ENCODE results near the gene SERPINA3. TPM values are rescaled to one million over a fixed set of nuclear protein-coding genes. Genes with fewer than 3 reads are reported as not detected.
"Not testable (repeated sequence)": the region's sequence is repeated elsewhere in the genome, so short reads cannot be mapped to it uniquely, and the experiment has no call there.

The SERPINA3 gene
- total RNA-seq, 2 experiments from 2014 or later: not detected

- no peak for ATAC-seq
- no peak for DNase-seq
These were observed 37.9 kb upstream of the SERPINA3 start for GRCh38 chr14:94574336-94574735.

GRCh38 chr14:94575730-94576585 is 36.2 kb upstream of the SERPINA3 start:
- no peak overlapping the region for H3K4me3 Mint-ChIP-seq
- ATAC-seq: no peak
- no peaks in the 10 kb centered on the region for H3K4me1 Mint-ChIP-seq (ENCODE audit: low read depth)
- ChIA-PET POLR2A (no interaction called here), CTCF (no interaction called here)
- no peaks in the 10 kb centered on the region for H3K36me3 Mint-ChIP-seq (ENCODE audit: low read depth)
- DNase-seq: no peak
- H3K27me3 Mint-ChIP-seq (ENCODE audit: low read depth): no peaks in the 10 kb centered on the region
- H3K9me3 Mint-ChIP-seq (ENCODE audit: insufficient read depth): no peaks in the 10 kb centered on the region
- H3K27ac Mint-ChIP-seq: no peak overlapping the region

More at GRCh38 chr14:94574336-94574735, 37.9 kb upstream of the SERPINA3 start:
- no peaks in the 10 kb centered on the region for H3K36me3 Mint-ChIP-seq (ENCODE audit: low read depth)
- H3K4me1 Mint-ChIP-seq (ENCODE audit: low read depth): no peaks in the 10 kb centered on the region
- no peaks in the 10 kb centered on the region for H3K27me3 Mint-ChIP-seq (ENCODE audit: low read depth)
- no peak overlapping the region for H3K27ac Mint-ChIP-seq
- ChIA-PET POLR2A (no interaction called here), CTCF (interaction anchor here (1.1 kb wide), 1 partner anchor 26 kb away, joined by 3 read pairs; no protein-coding TSS in a partner anchor)
- H3K9me3 Mint-ChIP-seq (ENCODE audit: insufficient read depth): no peaks in the 10 kb centered on the region
- no peak overlapping the region for H3K4me3 Mint-ChIP-seq

- H3K4me1 Mint-ChIP-seq (ENCODE audit: low read depth); DNase-seq; H3K27ac Mint-ChIP-seq; H3K36me3 Mint-ChIP-seq (ENCODE audit: low read depth); POLR2A ChIA-PET; ATAC-seq; H3K9me3 Mint-ChIP-seq (ENCODE audit: insufficient read depth); CTCF ChIA-PET; H3K27me3 Mint-ChIP-seq (ENCODE audit: low read depth); H3K4me3 Mint-ChIP-seq: not testable (repeated sequence)
These were observed 34.7 kb upstream of the SERPINA3 start for GRCh38 chr14:94577472-94577871.

- ChIA-PET POLR2A (no interaction called here), CTCF (no interaction called here)
- Mint-ChIP-seq H3K4me3 (no peak overlapping the region), H3K36me3 (ENCODE audit: low read depth) (no peaks in the 10 kb centered on the region), H3K4me1 (ENCODE audit: low read depth) (no peaks in the 10 kb centered on the region), H3K27ac (no peak overlapping the region), H3K27me3 (ENCODE audit: low read depth) (peaks cover 2% of the 10 kb centered on the region), H3K9me3 (ENCODE audit: insufficient read depth) (no peaks in the 10 kb centered on the region)
- ATAC-seq (no peak), DNase-seq (no peak)
These were observed 33.5 kb upstream of the SERPINA3 start for GRCh38 chr14:94578712-94579111.

- H3K27me3 Mint-ChIP-seq (ENCODE audit: low read depth): peaks cover 2% of the 10 kb centered on the region
These were observed 30.8 kb upstream of the SERPINA3 start, which contains the start of gene SERPINA5 for GRCh38 chr14:94581127-94581999. Gene SERPINA5, plus strand, starts transcription at chr14:94581426. Its CDS starts 5,937 bp downstream, at chr14:94587363.

GRCh38 chr14:94582199-94582750 is 29.9 kb upstream of the SERPINA3 start:
- Mint-ChIP-seq H3K9me3 (ENCODE audit: insufficient read depth) (no peaks in the 10 kb centered on the region), H3K4me1 (ENCODE audit: low read depth) (no peaks in the 10 kb centered on the region), H3K36me3 (ENCODE audit: low read depth) (no peaks in the 10 kb centered on the region), H3K27ac (no peak overlapping the region), H3K27me3 (ENCODE audit: low read depth) (peaks cover 2% of the 10 kb centered on the region), H3K4me3 (no peak overlapping the region)
- ATAC-seq (no peak), DNase-seq (no peak)
- CTCF ChIA-PET: no interaction called here
- POLR2A ChIA-PET: no interaction called here

More at GRCh38 chr14:94581127-94581999, 30.8 kb upstream of the SERPINA3 start, which contains the start of gene SERPINA5:
- no peaks in the 10 kb centered on the region for H3K9me3 Mint-ChIP-seq (ENCODE audit: insufficient read depth)
- ChIA-PET CTCF (no interaction called here), POLR2A (no interaction called here)
- ATAC-seq: no peak
- no peak within 1 kb of the TSS for H3K27ac Mint-ChIP-seq
- H3K4me3 Mint-ChIP-seq: no peak within 1 kb of the TSS
- H3K36me3 Mint-ChIP-seq (ENCODE audit: low read depth): no peaks in the 10 kb centered on the region
- DNase-seq: no peak
- no peaks in the 10 kb centered on the region for H3K4me1 Mint-ChIP-seq (ENCODE audit: low read depth)

GRCh38 chr14:94582851-94583250 is 29.3 kb upstream of the SERPINA3 start:
- no peaks in the 10 kb centered on the region for H3K4me1 Mint-ChIP-seq (ENCODE audit: low read depth)
- DNase-seq (no peak), ATAC-seq (no peak)
- H3K27me3 Mint-ChIP-seq (ENCODE audit: low read depth): peaks cover 2% of the 10 kb centered on the region
- no peak overlapping the region for H3K4me3 Mint-ChIP-seq
- POLR2A ChIA-PET: no interaction called here
- H3K36me3 Mint-ChIP-seq (ENCODE audit: low read depth): no peaks in the 10 kb centered on the region
- H3K27ac Mint-ChIP-seq: no peak overlapping the region
- CTCF ChIA-PET: no interaction called here
- no peaks in the 10 kb centered on the region for H3K9me3 Mint-ChIP-seq (ENCODE audit: insufficient read depth)

GRCh38 chr14:94583557-94583956 is 28.6 kb upstream of the SERPINA3 start:
- DNase-seq: no peak
- no peak overlapping the region for H3K27ac Mint-ChIP-seq
- no peak overlapping the region for H3K4me3 Mint-ChIP-seq
- H3K4me1 Mint-ChIP-seq (ENCODE audit: low read depth): no peaks in the 10 kb centered on the region
- CTCF ChIA-PET: no interaction called here
- H3K36me3 Mint-ChIP-seq (ENCODE audit: low read depth): no peaks in the 10 kb centered on the region
- no peaks in the 10 kb centered on the region for H3K9me3 Mint-ChIP-seq (ENCODE audit: insufficient read depth)
- POLR2A ChIA-PET: no interaction called here
- peaks cover 2% of the 10 kb centered on the region for H3K27me3 Mint-ChIP-seq (ENCODE audit: low read depth)
- ATAC-seq: no peak

GRCh38 chr14:94584591-94585280 is 27.5 kb upstream of the SERPINA3 start:
- Mint-ChIP-seq H3K4me3 (no peak overlapping the region), H3K36me3 (ENCODE audit: low read depth) (no peaks in the 10 kb centered on the region), H3K9me3 (ENCODE audit: insufficient read depth) (no peaks in the 10 kb centered on the region), H3K27ac (no peak overlapping the region), H3K27me3 (ENCODE audit: low read depth) (peaks cover 2% of the 10 kb centered on the region), H3K4me1 (ENCODE audit: low read depth) (no peaks in the 10 kb centered on the region)
- POLR2A ChIA-PET: no interaction called here
- no peak for ATAC-seq
- CTCF ChIA-PET: no interaction called here
- no peak for DNase-seq

GRCh38 chr14:94586635-94587034 is 25.6 kb upstream of the SERPINA3 start:
- ChIA-PET CTCF (no interaction called here), POLR2A (no interaction called here)
- no peaks in the 10 kb centered on the region for H3K4me1 Mint-ChIP-seq (ENCODE audit: low read depth)
- no peaks in the 10 kb centered on the region for H3K36me3 Mint-ChIP-seq (ENCODE audit: low read depth)
- no peaks in the 10 kb centered on the region for H3K9me3 Mint-ChIP-seq (ENCODE audit: insufficient read depth)
- H3K4me3 Mint-ChIP-seq: no peak overlapping the region
- no peak overlapping the region for H3K27ac Mint-ChIP-seq
- peaks cover 2% of the 10 kb centered on the region for H3K27me3 Mint-ChIP-seq (ENCODE audit: low read depth)
- no peak for DNase-seq
- ATAC-seq: no peak

GRCh38 chr14:94588311-94588710 is 23.9 kb upstream of the SERPINA3 start:
- Mint-ChIP-seq H3K4me3 (no peak overlapping the region), H3K27me3 (ENCODE audit: low read depth) (no peaks in the 10 kb centered on the region), H3K36me3 (ENCODE audit: low read depth) (no peaks in the 10 kb centered on the region), H3K27ac (no peak overlapping the region), H3K9me3 (ENCODE audit: insufficient read depth) (no peaks in the 10 kb centered on the region), H3K4me1 (ENCODE audit: low read depth) (no peaks in the 10 kb centered on the region)
- CTCF ChIA-PET: no interaction called here
- DNase-seq (no peak), ATAC-seq (no peak)
- POLR2A ChIA-PET: no interaction called here
